ENCODE results near the gene ARL5C. TPM values are rescaled to one million over a fixed set of nuclear protein-coding genes. Genes with fewer than 3 reads are reported as not detected.

Gene ARL5C
- total RNA-seq, 2 experiments from 2014 or later = not detected

GRCh38 chr17:39165178-39165840 lies 652 bp downstream of the ARL5C start:
- no peak for DNase-seq
- H3K36me3 Mint-ChIP-seq (ENCODE audit: low read depth) = no peaks in the 10 kb centered on the region
- intact Hi-C loops (cut with micrococcal nuclease) = no loop called here
- CTCF ChIA-PET = interaction anchor here (0.6 to 8.1 kb wide), 65 partner anchors 9 to 358 kb away, joined by 3 to 151 read pairs (median 5); partner anchors contain the start of genes FBXO47, PLXDC1, RPL19 and STAC2
- no peak for TF ChIP-seq CTCF (IDR thresholded peaks at IDR 0.05)
- peaks cover 14% of the 10 kb centered on the region for H3K4me1 Mint-ChIP-seq (ENCODE audit: low read depth)
- peaks cover 12% of the 10 kb centered on the region for H3K27me3 Mint-ChIP-seq
- peak; percentile 18 for ATAC-seq
- POLR2A ChIA-PET = interaction anchor here (0.7 to 4.0 kb wide), 10 partner anchors 8 to 317 kb away, joined by 3 to 32 read pairs (median 3); partner anchors contain the start of genes PLXDC1 and RPL19
- H3K9me3 Mint-ChIP-seq = peaks cover 3% of the 10 kb centered on the region
- peak overlapping the region; percentile 79 for H3K4me3 Mint-ChIP-seq
- H3K27ac Mint-ChIP-seq = peak overlapping the region; percentile 55

GRCh38 chr17:39164675-39165143 lies 1.3 kb downstream of the ARL5C start:
- ATAC-seq = peak; percentile 97
- Mint-ChIP-seq H3K27me3 (peaks cover 12% of the 10 kb centered on the region), H3K36me3 (ENCODE audit: low read depth) (no peaks in the 10 kb centered on the region), H3K9me3 (peaks cover 3% of the 10 kb centered on the region), H3K27ac (peak overlapping the region; percentile 55), H3K4me3 (peak overlapping the region; percentile 79), H3K4me1 (ENCODE audit: low read depth) (peaks cover 14% of the 10 kb centered on the region)
- peak; percentile 90 for DNase-seq
- peak; percentile 91 for TF ChIP-seq CTCF (IDR thresholded peaks at IDR 0.05)
- ChIA-PET POLR2A (interaction anchor here (0.7 to 4.0 kb wide), 8 partner anchors 9 to 316 kb away, joined by 3 to 32 read pairs (median 3); partner anchors contain the start of gene PLXDC1), CTCF (interaction anchor here (0.6 to 8.1 kb wide), 69 partner anchors 10 to 540 kb away, joined by 3 to 151 read pairs (median 4); partner anchors contain the start of genes FBXO47, PLXDC1, RPL19 and STAC2)
- intact Hi-C loops (cut with micrococcal nuclease) = no loop called here

- Mint-ChIP-seq H3K36me3 (ENCODE audit: low read depth) (no peaks in the 10 kb centered on the region), H3K4me1 (ENCODE audit: low read depth) (peaks cover 2% of the 10 kb centered on the region), H3K4me3 (no peak overlapping the region), H3K27ac (no peak overlapping the region), H3K9me3 (no peaks in the 10 kb centered on the region), H3K27me3 (peaks cover 7% of the 10 kb centered on the region)
- no peak for TF ChIP-seq CTCF (IDR thresholded peaks at IDR 0.05)
- intact Hi-C loops (cut with micrococcal nuclease) = no loop called here
- ATAC-seq = no peak
- POLR2A ChIA-PET = interaction anchor here (1.1 kb wide), 1 partner anchor 38 kb away, joined by 3 read pairs; no protein-coding TSS in a partner anchor
- CTCF ChIA-PET = interaction anchor here (1.1 to 7.9 kb wide), 3 partner anchors 13 to 79 kb away, joined by 3 to 151 read pairs (median 3); no protein-coding TSS in a partner anchor
- DNase-seq = no peak
Observed at GRCh38 chr17:39161962-39162361, 4.0 kb downstream of the ARL5C start.

GRCh38 chr17:39158623-39159022 lies 7.3 kb downstream of the ARL5C start:
- DNase-seq (no peak), ATAC-seq (no peak)
- H3K27ac Mint-ChIP-seq = no peak overlapping the region
- H3K9me3 Mint-ChIP-seq = no peaks in the 10 kb centered on the region
- ChIA-PET POLR2A (no interaction called here), CTCF (interaction anchor here (1.0 kb wide), 1 partner anchor 16 kb away, joined by 4 read pairs; no protein-coding TSS in a partner anchor)
- peaks cover 2% of the 10 kb centered on the region for H3K27me3 Mint-ChIP-seq
- intact Hi-C loops (cut with micrococcal nuclease) = no loop called here
- peaks cover 2% of the 10 kb centered on the region for H3K4me1 Mint-ChIP-seq (ENCODE audit: low read depth)
- H3K36me3 Mint-ChIP-seq (ENCODE audit: low read depth) = peaks cover 2% of the 10 kb centered on the region
- no peak overlapping the region for H3K4me3 Mint-ChIP-seq
- no peak for TF ChIP-seq CTCF (IDR thresholded peaks at IDR 0.05)

GRCh38 chr17:39156491-39156890 lies 9.5 kb downstream of the ARL5C start:
- intact Hi-C loops (cut with micrococcal nuclease) = no loop called here
- CTCF ChIA-PET = interaction anchor here (0.7 to 6.1 kb wide), 2 partner anchors 10 to 18 kb away, joined by 4 to 99 read pairs; partner anchors contain the start of gene ARL5C
- Mint-ChIP-seq H3K36me3 (ENCODE audit: low read depth) (peaks cover 2% of the 10 kb centered on the region), H3K4me3 (no peak overlapping the region), H3K4me1 (ENCODE audit: low read depth) (peaks cover 12% of the 10 kb centered on the region), H3K27me3 (peaks cover 2% of the 10 kb centered on the region), H3K9me3 (no peaks in the 10 kb centered on the region), H3K27ac (no peak overlapping the region)
- TF ChIP-seq CTCF (IDR thresholded peaks at IDR 0.05) = no peak
- ATAC-seq (no peak), DNase-seq (no peak)
- POLR2A ChIA-PET = interaction anchor here (0.6 kb wide), 1 partner anchor 882 kb away, joined by 3 read pairs; no protein-coding TSS in a partner anchor
